Activated gamma-delta T cell treated with anti-CD3 and anti-CD28 coated beads, Interleukin-2, amount 50 U/mL, for 16 hours (primary cell): ENCODE data around the gene PNP.
A peak's percentile ranks its signal among the peaks of the same experiment; 100 is the strongest.

ENCODE experiments used
- DNase-seq: peaks from one replicate; pipeline ENCODE4 v3.0.0-alpha.2; 2020; ENCODE audit warnings: low read depth

PNP gene

GRCh38 chr14:20455355-20456300 is 13.6 kb upstream of the PNP start:
- no peak for DNase-seq

- no peak for DNase-seq
Observed at GRCh38 chr14:20456971-20457370, 12.2 kb upstream of the PNP start.

GRCh38 chr14:20458031-20458789 is 11.0 kb upstream of the PNP start:
- no peak for DNase-seq

- no peak for DNase-seq
Observed at GRCh38 chr14:20460458-20461224, 8.6 kb upstream of the PNP start.

GRCh38 chr14:20461225-20462141 is 7.7 kb upstream of the PNP start, which contains the start of gene PIP4P1:
TSS of gene PIP4P1 (minus strand) at chr14:20461434. CDS start at chr14:20461325, 109 bp downstream.
- peak; percentile 98 for DNase-seq

GRCh38 chr14:20468764-20469241 is 403 bp upstream of the PNP start:
- no peak for DNase-seq

- no peak for DNase-seq
Observed at GRCh38 chr14:20469890-20470602, 840 bp downstream of the PNP start.

GRCh38 chr14:20470603-20470901 is 1.3 kb downstream of the PNP start:
- DNase-seq: no peak

GRCh38 chr14:20472536-20473169 is 3.4 kb downstream of the PNP start:
- no peak for DNase-seq

GRCh38 chr14:20476776-20477175 is 7.6 kb downstream of the PNP start:
- no peak for DNase-seq

- no peak for DNase-seq
Observed at GRCh38 chr14:20477211-20477876, 8.1 kb downstream of the PNP start.

GRCh38 chr14:20478894-20479293 is 9.7 kb downstream of the PNP start:
- DNase-seq: no peak

GRCh38 chr14:20482382-20482781 is 13.2 kb downstream of the PNP start:
- no peak for DNase-seq

GRCh38 chr14:20485900-20486299 is 16.7 kb downstream of the PNP start:
- DNase-seq: no peak

- DNase-seq: no peak
Observed at GRCh38 chr14:20486684-20487395, 17.6 kb downstream of the PNP start.

- no peak for DNase-seq
Observed at GRCh38 chr14:20487396-20487725, 18.2 kb downstream of the PNP start.

- no peak for DNase-seq
Observed at GRCh38 chr14:20489093-20489994, 20.1 kb downstream of the PNP start.

GRCh38 chr14:20490563-20490962 is 21.4 kb downstream of the PNP start:
- no peak for DNase-seq
